NK-92 (cell line): ENCODE results near the gene F8A3.
"Not testable (repeated sequence)": the region's sequence is repeated elsewhere in the genome, so short reads cannot be mapped to it uniquely, and the experiment has no call there.

Source experiments
- DNase-seq: peaks from one replicate; lab custom pipeline; 2025; ENCODE audit not compliant: unreplicated experiment; lab: John Stamatoyannopoulos, UW

F8A3 gene

GRCh38 chrX:155458471-155458870 is at the start of gene F8A3:
Gene F8A3, minus strand, starts transcription at chrX:155458620. Its CDS starts 20 bp downstream, at chrX:155458600.
- DNase-seq = not testable (repeated sequence)

GRCh38 chrX:155505296-155505695 is 46.9 kb upstream of the F8A3 start:
- no peak for DNase-seq

- not testable (repeated sequence) for DNase-seq
These were observed 36.7 kb upstream of the F8A3 start for GRCh38 chrX:155495134-155495533.

GRCh38 chrX:155491421-155491820 is 33.0 kb upstream of the F8A3 start:
- DNase-seq = not testable (repeated sequence)

- not testable (repeated sequence) for DNase-seq
These were observed 18.7 kb upstream of the F8A3 start for GRCh38 chrX:155477136-155477535.

- not testable (repeated sequence) for DNase-seq
These were observed 8.0 kb upstream of the F8A3 start for GRCh38 chrX:155466269-155466938.

DNA sequence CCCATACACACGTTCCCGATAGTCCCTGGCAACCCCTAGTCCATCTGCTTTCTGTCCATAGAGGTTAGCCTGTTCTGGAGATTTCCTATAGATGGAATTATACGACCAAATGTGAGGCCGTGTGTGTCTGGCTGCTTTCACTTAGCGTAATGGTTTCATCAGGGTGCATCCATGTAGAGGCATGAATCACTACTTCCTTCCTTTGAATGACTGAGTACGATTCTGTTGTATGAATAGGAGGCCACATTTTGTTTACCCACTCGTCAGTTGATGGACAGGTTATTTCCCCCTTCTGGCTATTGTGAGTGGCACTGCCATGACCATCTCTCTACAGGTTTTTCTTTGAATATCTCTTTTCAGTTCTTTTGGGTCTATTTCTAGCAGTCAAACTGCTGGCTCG is 2.1 kb upstream of the F8A3 start:
- not testable (repeated sequence) for DNase-seq

DNA sequence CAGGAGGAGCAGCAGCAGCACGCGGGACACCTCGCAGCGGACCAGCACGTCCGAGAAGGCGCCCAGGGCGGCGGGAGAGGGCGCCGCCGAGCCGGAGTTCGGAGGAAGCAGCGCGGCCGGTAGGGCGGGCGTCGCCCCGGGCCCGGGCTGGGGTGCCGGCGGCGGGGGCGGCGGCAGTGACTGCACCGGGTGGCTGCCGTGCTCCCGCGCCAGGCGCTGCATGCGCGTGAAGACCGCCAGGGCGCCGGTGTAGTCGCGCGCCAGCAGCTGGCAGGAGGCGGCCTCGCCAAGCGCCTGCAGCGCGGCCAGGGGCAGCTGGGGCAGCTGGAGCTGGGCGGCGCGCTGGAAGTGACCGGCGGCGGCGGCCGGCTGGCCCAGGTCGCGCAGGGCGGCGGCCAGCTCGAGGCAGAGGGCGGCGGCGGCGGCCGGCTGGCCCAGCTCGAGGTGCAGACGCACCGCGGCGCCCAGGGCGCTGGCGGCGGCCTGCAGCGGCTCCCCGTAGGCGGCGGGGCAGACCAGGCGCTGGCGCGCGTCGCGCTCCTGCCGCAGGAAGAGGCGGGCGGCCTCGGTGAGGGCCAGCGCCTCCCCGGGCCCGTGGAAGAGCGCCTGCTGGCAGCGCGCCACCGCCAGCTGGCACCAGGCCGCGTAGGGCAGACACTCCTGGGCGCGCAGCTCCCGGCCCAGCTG is 516 bp downstream of the F8A3 start:
- not testable (repeated sequence) for DNase-seq

DNA sequence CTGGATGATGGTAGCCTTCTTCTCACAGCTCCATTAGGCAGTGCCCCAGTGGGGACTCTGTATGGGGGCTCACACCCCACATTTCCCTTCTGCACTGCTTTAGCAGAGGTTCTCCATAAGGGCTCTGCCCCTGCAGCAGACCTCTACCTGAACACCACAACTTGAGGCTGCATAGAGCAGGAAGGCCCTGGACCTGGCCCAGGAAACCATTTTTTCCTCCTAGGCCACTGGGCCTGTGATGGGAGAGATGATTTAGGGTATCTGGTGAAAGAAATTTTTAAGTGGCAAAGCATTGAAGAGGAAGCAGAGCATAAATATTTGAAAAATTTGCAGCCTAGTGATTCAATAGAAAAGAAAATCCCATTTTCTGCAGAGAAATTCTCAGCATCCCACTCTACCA is 17.3 kb downstream of the F8A3 start:
- no peak for DNase-seq

DNA sequence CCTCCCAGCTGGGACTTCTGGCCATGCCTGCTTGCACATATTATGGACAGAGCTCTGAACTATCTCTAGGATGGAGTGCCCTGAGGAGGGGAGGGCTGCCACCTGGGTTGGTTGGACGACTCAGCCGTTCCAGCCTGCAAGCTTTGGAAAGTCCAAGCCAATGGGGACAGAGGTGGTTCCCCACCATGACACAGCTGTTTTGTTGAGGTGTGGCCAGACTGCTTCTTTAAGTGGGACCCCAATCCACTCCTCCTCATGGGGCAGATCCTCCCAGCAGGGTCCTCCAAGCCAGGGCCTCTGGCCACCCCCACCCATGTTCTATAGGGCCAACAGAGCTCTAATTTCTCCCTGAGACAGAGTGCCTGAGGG is 22.7 kb downstream of the F8A3 start:
- DNase-seq = no peak

DNA sequence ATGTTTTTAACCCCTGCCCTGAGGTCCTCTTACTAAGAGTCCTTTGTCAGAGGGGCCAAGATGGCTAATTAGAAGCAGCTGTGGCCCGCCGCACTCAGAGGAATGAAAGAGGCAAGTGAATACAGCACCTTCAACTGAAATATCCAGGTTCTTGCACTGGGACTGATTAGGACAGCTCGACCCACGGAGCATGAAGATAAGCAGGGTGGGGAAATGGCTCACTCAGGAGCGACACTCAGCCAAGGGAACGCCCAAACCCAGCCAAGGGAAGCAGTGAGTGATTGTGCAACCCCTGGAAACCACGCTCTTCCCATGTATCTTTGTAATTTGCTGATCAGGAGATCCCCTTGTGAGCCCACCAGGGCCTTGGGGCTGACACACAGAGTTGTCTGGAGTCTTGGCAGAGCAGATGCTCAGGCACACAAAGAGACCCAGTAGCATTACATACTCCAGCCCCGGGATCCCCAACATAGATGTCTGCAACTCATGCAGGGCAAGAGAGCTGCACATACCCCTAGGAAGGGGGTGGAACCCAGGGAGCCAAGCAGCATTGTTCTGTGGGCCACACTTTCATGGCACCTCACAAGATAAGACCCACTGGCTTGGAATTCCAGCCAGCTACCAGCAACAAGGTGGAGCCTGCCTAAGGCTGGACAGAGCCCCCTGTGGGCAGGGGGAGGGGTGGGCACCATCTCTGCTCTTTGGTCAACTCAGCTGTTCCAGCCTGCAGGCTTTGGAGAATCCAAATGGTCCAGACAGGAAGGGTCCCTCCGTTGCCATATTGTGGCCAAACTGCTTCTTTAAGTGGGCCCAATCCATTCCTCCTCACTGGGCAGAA is 23.3 kb downstream of the F8A3 start:
- no peak for DNase-seq

GRCh38 chrX:155417769-155418168 is 40.7 kb downstream of the F8A3 start:
- DNase-seq = no peak
